ENCODE data around the gene SCN8A. TPM values are rescaled to one million over a fixed set of nuclear protein-coding genes. Genes with fewer than 3 reads are reported as not detected.

Gene SCN8A
- total RNA-seq, 2 donors from 2014 or later = 7.6 to 10.4 TPM

DNA sequence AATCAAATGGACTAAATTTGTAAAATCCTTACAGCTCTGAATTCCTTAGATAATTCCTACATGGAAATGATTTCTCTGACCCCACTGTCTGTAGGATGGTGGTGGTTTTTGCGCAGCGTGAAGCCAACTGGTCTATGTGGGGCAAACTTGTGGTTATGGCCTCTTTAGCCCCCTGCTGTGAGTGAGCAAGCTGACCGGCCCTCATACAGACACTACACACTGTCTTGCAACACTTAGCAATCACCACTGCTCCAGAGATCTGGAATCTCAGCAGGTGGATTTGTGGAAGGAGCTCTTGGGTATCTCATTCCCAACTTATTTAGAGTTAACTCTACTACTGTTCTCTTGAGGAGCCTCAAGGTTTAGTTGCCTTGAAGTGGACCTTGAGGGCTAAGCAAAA is 70.2 kb downstream of the SCN8A start:
- TF ChIP-seq CTCF (IDR thresholded peaks at IDR 0.05) = no peak
- no peak for TF ChIP-seq POLR2AphosphoS5 (IDR thresholded peaks at IDR 0.05)
- TF ChIP-seq POLR2A (IDR thresholded peaks at IDR 0.05) = no peak
- WGBS = 98% methylated on average over 3 of the region's 3 CpGs
- no peaks in the 10 kb centered on the region for H3K9me3 ChIP-seq
- H3K4me1 ChIP-seq (replicated peaks) = no peaks in the 10 kb centered on the region
- intact Hi-C loops (cut with DNase I) = no loop called here
- DNase-seq (ENCODE audit: low spot score) = no peak
- H3K27me3 ChIP-seq (replicated peaks; ENCODE audit: insufficient read depth) = no peaks in the 10 kb centered on the region
- H3K4me3 ChIP-seq = no peak overlapping the region
- no peaks in the 10 kb centered on the region for H3K36me3 ChIP-seq
- no peak overlapping the region for H3K27ac ChIP-seq

DNA sequence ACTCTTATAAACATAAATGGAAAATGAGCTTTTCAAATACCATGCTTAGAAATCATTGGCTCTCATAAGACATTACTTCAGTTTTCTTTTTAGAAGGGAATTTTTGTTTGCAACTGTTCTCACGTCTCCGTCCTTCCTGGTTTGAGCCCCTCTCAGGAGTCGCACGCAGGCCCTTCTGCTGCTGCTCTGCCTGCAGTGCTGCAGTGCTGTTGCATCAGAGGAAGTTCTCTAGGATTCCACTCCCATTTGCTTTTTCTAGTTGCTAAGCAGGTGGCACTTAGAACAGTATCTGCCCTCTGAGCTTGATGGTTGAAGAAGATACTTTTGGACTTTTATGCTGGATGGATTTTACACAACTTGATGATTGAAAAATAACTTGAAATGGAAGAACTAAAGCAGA is 70.8 kb downstream of the SCN8A start:
- intact Hi-C loops (cut with DNase I) = no loop called here
- Histone ChIP-seq H3K27me3 (replicated peaks; ENCODE audit: insufficient read depth) (no peaks in the 10 kb centered on the region), H3K27ac (no peak overlapping the region), H3K4me3 (no peak overlapping the region), H3K4me1 (replicated peaks) (no peaks in the 10 kb centered on the region), H3K9me3 (no peaks in the 10 kb centered on the region), H3K36me3 (no peaks in the 10 kb centered on the region)
- TF ChIP-seq CTCF (IDR thresholded peaks at IDR 0.05) (no peak), POLR2A (IDR thresholded peaks at IDR 0.05) (no peak), POLR2AphosphoS5 (IDR thresholded peaks at IDR 0.05) (no peak)
- DNase-seq (ENCODE audit: low spot score) = no peak
- 81% methylated on average over 4 of the region's 4 CpGs for WGBS

GRCh38 chr12:51662728-51663154 is 71.7 kb downstream of the SCN8A start:
- intact Hi-C loops (cut with DNase I) = no loop called here
- WGBS = 83% methylated on average over 11 of the region's 11 CpGs

DNA sequence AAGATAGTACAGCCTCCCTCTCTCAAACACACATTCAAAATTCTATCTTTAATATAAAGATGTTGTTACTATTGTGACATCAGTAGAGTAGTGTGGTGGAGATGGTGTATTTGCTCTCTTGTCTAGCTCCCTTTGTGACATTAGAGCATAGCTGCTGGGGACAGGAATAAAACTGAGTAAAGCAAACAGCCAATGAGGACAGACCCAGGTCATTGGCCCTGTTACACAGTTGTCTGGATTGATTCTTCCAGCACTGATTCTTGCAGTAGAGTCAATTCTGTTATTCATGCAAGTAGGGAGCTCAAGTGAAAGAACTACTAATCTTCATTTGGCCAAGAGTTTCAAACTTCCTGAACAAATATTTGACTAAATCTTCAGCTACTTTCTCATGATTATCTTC is 72.4 kb downstream of the SCN8A start:
- DNase-seq (ENCODE audit: low spot score) = no peak
- Histone ChIP-seq H3K4me3 (no peak overlapping the region), H3K27me3 (replicated peaks; ENCODE audit: insufficient read depth) (no peaks in the 10 kb centered on the region), H3K27ac (no peak overlapping the region), H3K36me3 (no peaks in the 10 kb centered on the region), H3K4me1 (replicated peaks) (no peaks in the 10 kb centered on the region), H3K9me3 (no peaks in the 10 kb centered on the region)
- intact Hi-C loops (cut with DNase I) = no loop called here
- TF ChIP-seq POLR2A (IDR thresholded peaks at IDR 0.05) (no peak), POLR2AphosphoS5 (IDR thresholded peaks at IDR 0.05) (no peak)

More at GRCh38 chr12:51662728-51663154, 71.7 kb downstream of the SCN8A start:
- H3K9me3 ChIP-seq = no peaks in the 10 kb centered on the region
- no peaks in the 10 kb centered on the region for H3K4me1 ChIP-seq (replicated peaks)
- DNase-seq (ENCODE audit: low spot score) = no peak
- no peak overlapping the region for H3K27ac ChIP-seq
- H3K4me3 ChIP-seq = no peak overlapping the region
- no peaks in the 10 kb centered on the region for H3K27me3 ChIP-seq (replicated peaks; ENCODE audit: insufficient read depth)
- no peaks in the 10 kb centered on the region for H3K36me3 ChIP-seq
- no peak for TF ChIP-seq POLR2AphosphoS5 (IDR thresholded peaks at IDR 0.05)
- no peak for TF ChIP-seq CTCF (IDR thresholded peaks at IDR 0.05)
- TF ChIP-seq POLR2A (IDR thresholded peaks at IDR 0.05) = no peak

DNA sequence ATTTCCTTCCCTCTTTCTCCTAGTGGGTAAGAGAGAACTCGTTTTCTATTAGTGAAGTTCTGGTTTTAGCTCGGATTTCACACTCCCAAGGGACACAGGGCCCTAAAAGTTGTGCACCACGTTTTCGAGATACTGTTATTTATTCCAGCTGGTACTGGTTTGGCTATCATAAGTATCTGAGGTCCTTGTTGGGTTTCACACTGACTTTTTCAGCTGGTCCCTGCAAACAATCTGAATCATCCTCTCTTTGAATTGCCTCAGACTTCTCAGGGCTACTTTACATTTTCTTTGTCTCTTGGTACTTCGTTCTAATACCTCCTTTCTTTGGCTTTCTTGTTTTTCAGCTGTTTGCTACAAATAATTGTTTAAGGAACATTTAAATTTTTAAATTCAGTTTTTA is 75.7 kb downstream of the SCN8A start:
- no peak for DNase-seq (ENCODE audit: low spot score)
- no peak overlapping the region for H3K4me3 ChIP-seq

More for the DNA sequence above, 75.7 kb downstream of the SCN8A start:
- Histone ChIP-seq H3K4me1 (replicated peaks) (no peaks in the 10 kb centered on the region), H3K27me3 (replicated peaks; ENCODE audit: insufficient read depth) (no peaks in the 10 kb centered on the region), H3K36me3 (no peaks in the 10 kb centered on the region), H3K9me3 (no peaks in the 10 kb centered on the region), H3K27ac (no peak overlapping the region)
- WGBS = 62% methylated on average over 5 of the region's 5 CpGs
- TF ChIP-seq POLR2AphosphoS5 (IDR thresholded peaks at IDR 0.05) (no peak), CTCF (IDR thresholded peaks at IDR 0.05) (no peak), POLR2A (IDR thresholded peaks at IDR 0.05) (no peak)
- intact Hi-C loops (cut with DNase I) = no loop called here

All from prostate gland (tissue), 2 donors.